DND-41 (cell line): ENCODE measurements around the gene SIRT7.
A peak's percentile ranks its signal among the peaks of the same experiment; 100 is the strongest.

Experiments
- ATAC-seq: fragments of 200-7000 bp; cut with Tn5 transposase; 3 replicates; pipeline ENCODE4 v1.9.1; 2021; ENCODE audit warnings: low read depth; ENCODE audit not compliant: insufficient read depth
- DNase-seq: peaks from one replicate; pipeline ENCODE4 v3.0.0-alpha.2; 2020
- H2AFZ ChIP-seq: 2 replicates; pipeline ENCODE4 v1.6.0; 2012; ENCODE audit warnings: low read depth, low read length
- H3K27ac ChIP-seq: 2 replicates; pipeline ENCODE4 v1.5.1; 2012; ENCODE audit warnings: low read length, inconsistent platforms
- H3K27me3 ChIP-seq: fragments of 200-600 bp; sonication (generic); 2 replicates; pipeline ENCODE4 v1.6.0; 2012; ENCODE audit warnings: low read length, mild to moderate bottlenecking, inconsistent platforms; ENCODE audit not compliant: insufficient read depth, poor library complexity
- H3K36me3 ChIP-seq: 2 replicates; pipeline ENCODE4 v1.5.1; 2012; ENCODE audit warnings: low read length, inconsistent platforms; ENCODE audit not compliant: insufficient read depth
- H3K4me1 ChIP-seq: 2 replicates; pipeline ENCODE4 v1.5.1; 2012; ENCODE audit warnings: mild to moderate bottlenecking, low read length; ENCODE audit not compliant: insufficient read depth
- H3K4me2 ChIP-seq: 2 replicates; pipeline ENCODE4 v1.6.0; 2012; ENCODE audit warnings: mild to moderate bottlenecking, moderate library complexity, low read length, inconsistent platforms; ENCODE audit not compliant: insufficient read depth
- H3K4me3 ChIP-seq, 2 experiments: fragments of 200-600 bp in 1 of 2; shearing (Covaris generic) in 1 of 2; 2 replicates each; pipeline ENCODE4 v1.5.1; 2012 to 2016; ENCODE audit warnings: inconsistent platforms in 2 of 2, low read length in 2 of 2, mild to moderate bottlenecking in 2 of 2, low read depth in 1 of 2, moderate library complexity in 1 of 2
- H3K79me2 ChIP-seq: 2 replicates; pipeline ENCODE4 v1.6.0; 2012; ENCODE audit warnings: low read length, inconsistent platforms; ENCODE audit not compliant: insufficient read depth
- H3K9ac ChIP-seq: 2 replicates; pipeline ENCODE4 v1.6.0; 2012; ENCODE audit warnings: low read depth, mild to moderate bottlenecking, inconsistent platforms, low read length, moderate library complexity
- H3K9me3 ChIP-seq: 2 replicates; pipeline ENCODE4 v1.5.1; 2012; ENCODE audit warnings: low read length, moderate library complexity, mild to moderate bottlenecking, inconsistent platforms; ENCODE audit not compliant: insufficient read depth, severe bottlenecking
- H4K20me1 ChIP-seq: 2 replicates; pipeline ENCODE4 v1.6.0; 2012; ENCODE audit warnings: low read length; ENCODE audit not compliant: insufficient read depth
- EZH2 ChIP-seq: IDR thresholded peaks from 3 replicates; pipeline ENCODE4 v1.6.1; 2012; ENCODE audit warnings: borderline replicate concordance, low read depth, mild to moderate bottlenecking, moderate library complexity, low read length, inconsistent platforms; ENCODE audit not compliant: severe bottlenecking
- TF ChIP-seq, protein P1 (sequence below): IDR thresholded peaks from 2 replicates; pipeline ENCODE4 v1.5.1; 2012; ENCODE audit warnings: borderline replicate concordance, low read length, moderate library complexity, mild to moderate bottlenecking; ENCODE audit not compliant: poor library complexity, severe bottlenecking; ENCODE audit errors: extremely low read depth

Gene SIRT7

GRCh38 chr17:81916234-81917001 lies 1.6 kb downstream of the SIRT7 start:
- H4K20me1 ChIP-seq: peaks cover 67% of the 10 kb centered on the region
- peaks cover 50% of the 10 kb centered on the region for H3K79me2 ChIP-seq
- DNase-seq: no peak
- no peak overlapping the region for H2AFZ ChIP-seq
- no peaks in the 10 kb centered on the region for H3K9me3 ChIP-seq
- no peak for ATAC-seq
- TF ChIP-seq, protein P1, sequence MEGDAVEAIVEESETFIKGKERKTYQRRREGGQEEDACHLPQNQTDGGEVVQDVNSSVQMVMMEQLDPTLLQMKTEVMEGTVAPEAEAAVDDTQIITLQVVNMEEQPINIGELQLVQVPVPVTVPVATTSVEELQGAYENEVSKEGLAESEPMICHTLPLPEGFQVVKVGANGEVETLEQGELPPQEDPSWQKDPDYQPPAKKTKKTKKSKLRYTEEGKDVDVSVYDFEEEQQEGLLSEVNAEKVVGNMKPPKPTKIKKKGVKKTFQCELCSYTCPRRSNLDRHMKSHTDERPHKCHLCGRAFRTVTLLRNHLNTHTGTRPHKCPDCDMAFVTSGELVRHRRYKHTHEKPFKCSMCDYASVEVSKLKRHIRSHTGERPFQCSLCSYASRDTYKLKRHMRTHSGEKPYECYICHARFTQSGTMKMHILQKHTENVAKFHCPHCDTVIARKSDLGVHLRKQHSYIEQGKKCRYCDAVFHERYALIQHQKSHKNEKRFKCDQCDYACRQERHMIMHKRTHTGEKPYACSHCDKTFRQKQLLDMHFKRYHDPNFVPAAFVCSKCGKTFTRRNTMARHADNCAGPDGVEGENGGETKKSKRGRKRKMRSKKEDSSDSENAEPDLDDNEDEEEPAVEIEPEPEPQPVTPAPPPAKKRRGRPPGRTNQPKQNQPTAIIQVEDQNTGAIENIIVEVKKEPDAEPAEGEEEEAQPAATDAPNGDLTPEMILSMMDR: no peak
- TF ChIP-seq EZH2: no peak
- H3K4me2 ChIP-seq: peak overlapping the region; percentile 90
- peaks cover 36% of the 10 kb centered on the region for H3K4me1 ChIP-seq
- H3K36me3 ChIP-seq: peaks cover 75% of the 10 kb centered on the region
- no peaks in the 10 kb centered on the region for H3K27me3 ChIP-seq
- peak overlapping the region; percentile 7; the same call in 1 of the 2 replicates for H3K27ac ChIP-seq
- peak overlapping the region; percentile 91 for H3K9ac ChIP-seq
- peak overlapping the region in 1 of 2 experiments; percentile 92; a peak in 3 of 4 replicates for H3K4me3 ChIP-seq

DNA sequence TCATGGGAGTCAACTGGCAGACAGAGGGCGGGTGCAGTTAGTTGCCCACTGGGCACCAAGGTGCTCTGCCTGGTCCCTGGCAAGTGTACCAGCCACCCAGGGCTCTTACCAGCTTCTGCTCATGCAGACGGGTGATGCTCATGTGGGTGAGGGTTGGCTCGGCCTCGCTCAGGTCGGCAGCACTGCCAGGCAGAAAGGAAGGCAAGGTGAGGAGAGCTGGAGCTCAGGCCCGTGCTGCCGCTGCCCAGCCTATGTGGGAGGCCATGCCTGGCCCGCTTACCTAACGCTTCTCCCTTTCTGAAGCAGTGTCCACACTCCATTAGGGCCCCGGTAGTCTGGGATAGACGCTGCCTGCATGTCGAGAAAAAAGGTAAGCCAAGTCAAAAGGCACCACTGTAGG lies 2.6 kb downstream of the SIRT7 start:
- ATAC-seq (no peak), DNase-seq (no peak)
- no peak for TF ChIP-seq EZH2
- TF ChIP-seq, protein P1: no peak
- Histone ChIP-seq H2AFZ (no peak overlapping the region), H3K9me3 (no peaks in the 10 kb centered on the region), H3K36me3 (peaks cover 65% of the 10 kb centered on the region), H3K27me3 (no peaks in the 10 kb centered on the region), H3K4me3 (no peak overlapping the region), H4K20me1 (peaks cover 58% of the 10 kb centered on the region), H3K4me1 (peaks cover 41% of the 10 kb centered on the region), H3K27ac (no peak overlapping the region), H3K9ac (no peak overlapping the region), H3K79me2 (peaks cover 45% of the 10 kb centered on the region), H3K4me2 (no peak overlapping the region)

- peaks cover 59% of the 10 kb centered on the region for H4K20me1 ChIP-seq
- H3K79me2 ChIP-seq: peaks cover 46% of the 10 kb centered on the region
- H3K9ac ChIP-seq: no peak overlapping the region
- H3K4me3 ChIP-seq: no peak overlapping the region
- ATAC-seq: no peak
- DNase-seq: no peak
- no peak overlapping the region for H3K4me2 ChIP-seq
- peaks cover 51% of the 10 kb centered on the region for H3K4me1 ChIP-seq
- H3K9me3 ChIP-seq: no peaks in the 10 kb centered on the region
- H3K36me3 ChIP-seq: peaks cover 59% of the 10 kb centered on the region
- no peak overlapping the region for H3K27ac ChIP-seq
- TF ChIP-seq, protein P1: no peak
- TF ChIP-seq EZH2: no peak
- H2AFZ ChIP-seq: no peak overlapping the region
- H3K27me3 ChIP-seq: no peaks in the 10 kb centered on the region
These were observed 3.7 kb downstream of the SIRT7 start for GRCh38 chr17:81914103-81914850.
